HG02870 (cell line): ENCODE results near the gene CLTCL1.
"Not testable (repeated sequence)": the region's sequence is repeated elsewhere in the genome, so short reads cannot be mapped to it uniquely, and the experiment has no call there.

Experiments used
- ATAC-seq: cut with Tn5 transposase; IDR thresholded peaks from one replicate; pipeline ENCODE4 v1.9.1; 2021; ENCODE audit warnings: mild to moderate bottlenecking, moderate library complexity; ENCODE audit not compliant: unreplicated experiment

CLTCL1 gene

DNA sequence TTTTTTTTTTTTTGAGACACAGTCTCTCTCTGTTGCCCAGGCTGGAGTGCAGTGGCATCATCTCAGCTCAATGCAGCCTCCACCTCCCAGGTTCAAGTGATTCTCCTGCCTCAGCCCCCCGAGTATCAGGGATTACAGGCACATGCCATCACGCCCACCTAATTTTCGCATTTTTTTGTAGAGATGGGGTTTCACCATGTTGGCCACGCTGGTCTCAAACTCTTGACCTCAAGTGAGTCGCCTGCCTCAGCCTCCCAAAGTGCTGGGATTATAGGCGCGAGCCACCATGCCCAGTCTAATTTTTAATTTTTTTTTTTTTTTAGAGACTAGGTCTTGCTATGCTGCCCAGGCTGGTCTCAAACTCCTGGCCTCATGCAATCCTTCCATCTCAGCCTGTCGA, 35.2 kb downstream of the CLTCL1 start:
- ATAC-seq, result not testable (repeated sequence)

DNA sequence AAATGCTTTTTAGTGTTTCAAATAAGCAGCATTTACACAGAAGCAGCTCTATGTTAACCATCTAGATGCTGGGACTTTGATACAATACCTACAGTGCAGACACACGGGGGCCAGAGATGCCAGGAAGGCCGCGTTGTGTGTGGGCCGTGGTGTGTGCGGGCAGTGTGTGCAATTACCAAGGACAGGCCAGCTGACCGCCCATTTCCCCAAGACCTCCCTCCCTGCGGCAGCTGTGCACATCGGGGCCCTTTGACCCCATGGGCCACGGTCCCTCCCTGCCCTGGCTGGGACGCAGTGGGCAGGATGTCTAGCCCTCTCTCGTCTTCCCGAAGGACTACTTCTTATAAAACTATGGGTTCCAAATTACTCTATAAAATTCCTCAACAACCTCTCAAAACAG, 38.4 kb downstream of the CLTCL1 start:
- no peak for ATAC-seq

DNA sequence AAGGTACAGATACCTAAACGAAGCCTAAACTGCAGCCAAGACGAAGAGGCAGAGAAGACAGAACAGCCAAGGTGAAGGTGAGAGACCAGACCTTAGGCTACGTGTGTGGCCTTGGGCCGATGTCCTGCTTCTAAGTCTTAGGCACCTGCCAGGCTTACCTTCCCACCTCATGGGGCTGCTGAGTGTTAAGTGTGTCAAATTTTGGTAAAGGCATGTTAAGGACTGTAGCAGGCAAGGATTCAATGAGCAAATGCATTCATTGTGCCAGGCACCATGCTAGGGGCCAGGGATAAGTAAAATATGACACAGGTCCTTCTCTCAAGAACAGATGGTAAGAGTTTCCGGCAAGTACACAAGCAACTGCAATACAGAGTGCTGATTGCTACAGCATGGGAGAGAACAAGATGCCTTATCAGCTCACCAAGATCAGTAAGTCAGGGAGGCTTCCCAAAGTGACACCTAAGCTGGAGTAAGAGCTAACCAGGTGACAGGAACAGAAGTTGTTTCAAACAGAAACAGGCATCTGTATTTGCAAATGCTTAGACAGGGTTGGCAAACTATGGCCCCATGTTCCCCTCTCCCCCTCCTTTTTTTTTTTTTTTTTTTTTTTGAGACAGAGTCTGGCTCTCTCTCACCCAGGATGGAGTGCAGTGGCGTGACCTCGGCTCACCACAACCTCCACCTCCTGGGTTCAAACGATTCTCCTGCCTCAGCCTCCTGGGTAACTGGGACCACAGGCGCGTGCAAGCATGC, 46.7 kb downstream of the CLTCL1 start:
- no peak for ATAC-seq

DNA sequence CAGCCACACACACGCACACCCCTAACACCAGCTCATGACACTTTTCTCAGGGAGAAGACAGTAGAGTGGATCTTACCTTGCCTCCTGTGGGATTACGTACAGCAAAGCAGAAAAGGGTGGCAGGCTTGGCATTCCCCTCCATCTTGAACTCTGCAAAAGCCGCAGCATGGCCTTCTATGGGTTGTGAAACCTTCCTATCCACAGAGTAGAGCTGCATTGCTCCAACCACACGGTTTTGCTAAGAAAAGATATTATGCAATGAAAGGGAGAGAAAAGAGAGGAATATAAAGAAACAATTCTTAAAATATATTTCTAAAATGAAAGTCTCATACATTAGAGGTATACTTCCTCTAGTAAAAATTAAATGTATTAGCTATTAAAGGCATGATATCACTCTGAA, 48.8 kb downstream of the CLTCL1 start:
- ATAC-seq, result no peak

DNA sequence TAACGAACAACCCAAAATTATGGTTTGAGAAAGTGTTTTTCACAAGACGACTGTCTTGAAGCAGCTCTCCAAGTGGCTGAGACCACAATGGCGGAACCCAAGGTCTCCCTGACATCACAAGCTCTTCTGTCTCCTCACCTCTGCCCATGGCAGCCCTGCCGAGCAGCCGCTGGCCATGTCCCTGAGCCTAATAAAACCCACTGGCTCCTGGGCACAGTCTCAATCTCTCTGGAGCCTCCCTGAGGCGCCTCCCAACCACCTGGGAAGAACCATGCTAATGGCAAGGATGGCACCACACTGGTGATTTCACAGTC, 50.0 kb downstream of the CLTCL1 start:
- no peak for ATAC-seq

GRCh38 chr22:19240813-19241592, 50.5 kb downstream of the CLTCL1 start:
- no peak for ATAC-seq

DNA sequence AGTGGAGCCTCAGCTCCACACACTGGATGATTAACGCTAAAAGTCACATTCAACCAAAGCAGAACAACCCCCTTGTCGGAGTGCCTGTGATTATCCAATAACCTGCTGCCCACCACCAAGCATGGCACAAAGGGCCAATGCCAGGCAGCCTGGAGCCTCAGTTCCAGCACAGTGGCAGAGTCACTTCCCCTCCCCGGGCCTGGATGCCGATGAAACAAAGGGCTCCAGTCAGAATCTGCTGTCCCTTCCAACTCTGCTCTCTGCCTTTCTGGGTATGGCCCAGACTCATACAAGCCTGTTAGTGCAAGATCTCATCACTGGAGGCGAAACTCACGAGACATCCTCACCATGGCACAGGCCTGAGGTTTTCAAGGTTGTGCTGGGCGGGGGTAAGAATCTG, 52.1 kb downstream of the CLTCL1 start:
- ATAC-seq, result no peak

DNA sequence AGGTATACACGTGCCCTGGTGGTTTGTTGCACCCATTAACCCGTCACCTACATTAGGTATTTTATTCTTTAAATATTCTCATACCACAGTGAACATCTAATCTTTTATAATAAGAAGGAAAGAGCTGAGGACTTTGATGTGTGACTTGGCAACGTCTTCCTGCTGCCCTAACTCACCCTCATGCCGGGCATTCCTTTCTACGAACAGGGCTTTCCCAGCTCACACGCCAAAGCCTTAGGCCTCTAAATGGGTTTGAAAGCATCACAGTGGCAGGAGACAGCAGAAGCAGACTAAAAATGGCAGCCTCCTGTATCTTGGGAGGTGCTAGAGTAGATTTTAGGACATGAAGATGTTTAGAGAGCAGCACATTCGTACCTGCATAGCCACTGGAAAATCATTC, 52.6 kb downstream of the CLTCL1 start:
- no peak for ATAC-seq

- ATAC-seq, result no peak
Measured at GRCh38 chr22:19235874-19236273, 55.6 kb downstream of the CLTCL1 start.

DNA sequence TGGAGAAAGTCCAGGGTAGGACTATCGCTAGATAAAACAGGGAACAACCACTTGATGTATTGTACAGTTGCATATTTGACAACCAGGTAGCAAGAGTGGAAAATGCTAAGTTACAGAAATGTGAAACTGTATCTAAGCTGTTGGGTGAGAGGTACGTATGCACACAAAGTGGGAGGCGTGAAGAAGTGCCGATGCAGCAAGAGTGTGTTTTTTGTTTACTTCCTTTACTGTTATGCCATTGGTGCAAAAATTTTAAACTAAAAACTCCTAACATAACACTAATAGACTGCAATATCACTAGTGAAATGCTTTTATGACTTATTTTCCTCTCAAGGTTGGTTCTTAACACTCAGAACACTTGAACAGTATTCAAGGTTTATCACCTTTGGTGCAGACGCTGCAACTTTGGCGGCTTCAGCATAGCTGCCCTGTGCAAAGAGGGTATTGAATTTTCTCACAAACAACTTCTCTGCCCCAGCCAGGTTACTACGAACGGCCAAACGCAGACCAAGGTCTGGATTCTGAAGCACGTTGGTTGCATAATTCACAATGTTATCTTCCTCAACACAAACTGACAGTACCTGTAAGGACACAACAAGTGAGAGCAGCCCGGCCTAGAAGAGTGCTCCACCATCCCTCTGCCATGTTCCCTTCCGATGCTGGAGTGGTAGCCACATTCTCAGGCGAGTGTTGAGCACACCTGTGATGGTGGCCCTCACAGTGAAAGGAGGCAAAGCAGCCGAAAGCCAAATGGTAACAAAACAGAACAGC, 57.2 kb downstream of the CLTCL1 start:
- no peak for ATAC-seq

- no peak for ATAC-seq
Measured at GRCh38 chr22:19233189-19233661, 58.3 kb downstream of the CLTCL1 start.

GRCh38 chr22:19232623-19233022, 58.9 kb downstream of the CLTCL1 start:
- ATAC-seq, result no peak

DNA sequence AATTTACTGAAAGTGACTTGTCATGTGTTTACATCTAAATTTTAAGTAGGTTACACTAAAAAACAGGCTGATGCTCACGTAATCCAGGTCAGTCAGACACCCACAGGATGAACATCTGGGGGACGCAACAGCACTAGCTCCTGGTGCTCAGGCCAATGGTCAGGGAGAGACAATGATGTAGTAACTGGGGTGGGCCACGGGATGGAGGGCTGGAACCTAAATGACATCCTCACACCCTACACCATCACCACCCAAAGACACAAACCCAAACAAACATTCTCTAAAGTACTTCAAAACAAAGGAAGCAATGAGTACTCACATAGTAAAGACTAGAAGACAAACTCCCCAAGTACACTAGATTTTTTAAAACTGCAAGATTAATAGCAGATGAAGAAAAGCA, 59.5 kb downstream of the CLTCL1 start:
- no peak for ATAC-seq

DNA sequence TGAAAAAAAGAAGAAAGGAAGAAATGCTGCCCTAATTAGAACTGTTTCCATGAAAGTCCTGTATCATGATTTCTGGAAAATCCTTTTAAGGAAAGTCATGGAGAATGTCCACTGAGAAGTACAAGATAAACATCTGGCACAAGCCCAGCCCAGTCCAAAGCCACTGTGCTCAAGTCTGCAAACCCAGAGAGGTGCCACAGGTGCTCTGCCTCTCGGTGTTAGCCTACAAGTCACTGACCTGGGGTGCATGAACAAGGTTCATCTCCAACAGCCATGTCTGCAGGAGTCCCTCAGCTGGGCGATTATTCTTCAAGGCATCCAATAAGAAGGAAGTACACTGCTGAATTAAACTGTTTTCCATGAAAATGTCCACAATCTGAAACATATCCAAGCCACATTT, 61.9 kb downstream of the CLTCL1 start:
- no peak for ATAC-seq

- ATAC-seq, result no peak
Measured at GRCh38 chr22:19228179-19228578, 63.3 kb downstream of the CLTCL1 start.

DNA sequence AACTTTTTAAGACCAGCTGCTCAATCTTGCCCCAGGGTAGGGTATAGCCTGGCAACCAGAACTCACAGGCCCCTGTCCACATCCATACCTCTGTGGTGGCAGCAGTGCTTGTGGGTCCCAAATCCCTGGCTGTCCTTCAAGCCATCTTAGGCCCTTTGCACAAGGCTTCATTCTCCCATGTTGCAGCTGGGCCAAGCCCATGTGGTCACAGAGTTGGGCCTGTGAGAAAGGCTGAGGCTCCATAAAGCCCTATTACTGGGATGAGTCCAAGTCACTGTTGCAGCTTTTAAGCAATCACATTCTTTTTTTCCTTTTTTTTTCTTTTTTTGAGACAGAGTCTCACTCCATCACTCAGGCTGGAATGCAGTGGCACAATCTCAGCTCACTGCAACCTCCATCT, 65.1 kb downstream of the CLTCL1 start:
- ATAC-seq, result no peak

- no peak for ATAC-seq
Measured at GRCh38 chr22:19225560-19225959, 66.0 kb downstream of the CLTCL1 start.

GRCh38 chr22:19224985-19225384, 66.5 kb downstream of the CLTCL1 start:
- ATAC-seq, result no peak

- ATAC-seq, result no peak
Measured at GRCh38 chr22:19224557-19224956, 67.0 kb downstream of the CLTCL1 start.

DNA sequence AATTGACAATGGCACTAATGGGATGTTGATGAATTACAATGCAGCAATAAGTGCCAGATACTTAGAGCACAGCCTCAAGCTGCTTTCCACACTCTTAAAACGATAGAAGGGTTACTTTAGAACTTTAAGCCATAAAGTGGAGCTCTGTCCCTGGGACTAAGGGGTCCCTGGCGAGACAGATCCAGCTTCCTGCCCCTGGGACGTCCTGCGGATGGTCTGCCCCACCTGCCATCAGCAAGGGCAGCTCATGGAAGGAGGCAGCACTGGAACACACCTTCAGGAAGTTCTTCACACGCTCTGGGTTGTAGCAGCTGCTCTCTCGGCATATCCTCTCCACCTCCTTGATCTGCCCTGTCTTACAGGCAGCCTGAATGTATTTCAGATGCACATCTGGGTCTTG, 67.9 kb downstream of the CLTCL1 start:
- ATAC-seq, result no peak

- ATAC-seq, result no peak
Measured at GRCh38 chr22:19223110-19223509, 68.4 kb downstream of the CLTCL1 start.
